Measurements from ENCODE around the gene MAPK12.

Gene MAPK12

GRCh38 chr22:50292643-50293440, 31.4 kb upstream of the MAPK12 start:
- no peak overlapping the region; the same call in 1 of the 2 replicates for H3K27ac ChIP-seq
- TF ChIP-seq ZFX (IDR thresholded peaks at IDR 0.05): no peak
- TF ChIP-seq, protein P1, sequence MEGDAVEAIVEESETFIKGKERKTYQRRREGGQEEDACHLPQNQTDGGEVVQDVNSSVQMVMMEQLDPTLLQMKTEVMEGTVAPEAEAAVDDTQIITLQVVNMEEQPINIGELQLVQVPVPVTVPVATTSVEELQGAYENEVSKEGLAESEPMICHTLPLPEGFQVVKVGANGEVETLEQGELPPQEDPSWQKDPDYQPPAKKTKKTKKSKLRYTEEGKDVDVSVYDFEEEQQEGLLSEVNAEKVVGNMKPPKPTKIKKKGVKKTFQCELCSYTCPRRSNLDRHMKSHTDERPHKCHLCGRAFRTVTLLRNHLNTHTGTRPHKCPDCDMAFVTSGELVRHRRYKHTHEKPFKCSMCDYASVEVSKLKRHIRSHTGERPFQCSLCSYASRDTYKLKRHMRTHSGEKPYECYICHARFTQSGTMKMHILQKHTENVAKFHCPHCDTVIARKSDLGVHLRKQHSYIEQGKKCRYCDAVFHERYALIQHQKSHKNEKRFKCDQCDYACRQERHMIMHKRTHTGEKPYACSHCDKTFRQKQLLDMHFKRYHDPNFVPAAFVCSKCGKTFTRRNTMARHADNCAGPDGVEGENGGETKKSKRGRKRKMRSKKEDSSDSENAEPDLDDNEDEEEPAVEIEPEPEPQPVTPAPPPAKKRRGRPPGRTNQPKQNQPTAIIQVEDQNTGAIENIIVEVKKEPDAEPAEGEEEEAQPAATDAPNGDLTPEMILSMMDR (conservative IDR thresholded peaks at IDR 0.05): no peak

GRCh38 chr22:50289942-50290630, 28.6 kb upstream of the MAPK12 start:
- H3K27ac ChIP-seq: no peak overlapping the region
- TF ChIP-seq ZFX (IDR thresholded peaks at IDR 0.05): no peak
- TF ChIP-seq, protein P1 (conservative IDR thresholded peaks at IDR 0.05): no peak

GRCh38 chr22:50289151-50289941, 27.9 kb upstream of the MAPK12 start:
- no peak overlapping the region for H3K27ac ChIP-seq
- TF ChIP-seq, protein P1 (conservative IDR thresholded peaks at IDR 0.05): no peak
- TF ChIP-seq ZFX (IDR thresholded peaks at IDR 0.05): no peak

DNA sequence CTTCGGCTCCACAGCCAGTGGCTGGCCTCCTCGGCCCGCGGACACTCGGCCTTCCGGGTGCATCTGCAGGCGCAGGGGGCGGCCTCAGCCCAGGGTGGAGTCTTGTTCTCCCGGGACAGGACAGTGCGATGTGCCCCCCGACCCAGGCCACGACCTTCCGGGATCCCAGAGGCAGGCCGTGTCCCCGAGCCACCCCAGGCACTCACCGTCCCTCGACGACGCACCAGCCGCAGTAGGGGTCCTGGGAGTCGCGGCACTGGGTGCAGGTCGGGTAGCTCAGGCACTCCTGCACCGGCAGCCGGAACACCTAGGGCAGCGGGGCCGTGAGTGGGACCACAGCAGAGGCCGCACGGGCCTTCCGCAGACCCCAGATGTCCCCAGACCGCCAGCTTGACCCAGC, 26.2 kb upstream of the MAPK12 start:
- H3K27ac ChIP-seq: no peak overlapping the region
- no peak for TF ChIP-seq ZFX (IDR thresholded peaks at IDR 0.05)
- TF ChIP-seq, protein P1 (conservative IDR thresholded peaks at IDR 0.05): no peak

DNA sequence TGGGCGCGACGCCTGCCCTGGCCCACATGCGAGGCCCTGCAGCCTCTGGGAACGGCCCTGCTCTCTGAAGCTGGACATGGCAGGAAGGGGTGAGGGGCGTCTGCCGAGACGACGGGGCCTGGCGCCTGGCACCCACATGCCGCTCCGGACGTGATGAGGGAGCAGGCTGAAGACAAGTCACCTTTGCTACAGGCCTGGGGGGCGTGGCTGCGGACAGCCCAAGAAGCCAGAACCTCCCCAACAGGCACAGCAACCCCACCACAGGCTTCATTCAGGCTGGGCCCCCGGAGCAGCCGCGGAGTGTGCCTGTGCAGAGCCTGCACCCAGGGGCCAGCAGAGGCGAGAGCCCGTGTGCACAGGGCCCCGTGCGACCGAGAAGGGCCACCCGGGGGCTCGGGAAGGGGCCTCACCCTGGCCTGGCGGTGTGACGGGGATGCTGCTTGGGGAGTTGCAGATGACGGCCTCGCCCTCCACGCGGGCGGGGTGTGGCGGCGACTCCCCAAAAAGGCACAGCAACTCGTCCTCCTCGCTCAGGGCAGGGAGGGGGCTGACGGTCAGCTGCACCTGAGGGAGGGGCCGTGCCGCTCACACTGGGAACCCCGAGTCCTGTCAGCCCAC, 25.3 kb upstream of the MAPK12 start:
- TF ChIP-seq, protein P1 (conservative IDR thresholded peaks at IDR 0.05): no peak
- TF ChIP-seq ZFX (IDR thresholded peaks at IDR 0.05): no peak
- H3K27ac ChIP-seq: no peak overlapping the region

DNA sequence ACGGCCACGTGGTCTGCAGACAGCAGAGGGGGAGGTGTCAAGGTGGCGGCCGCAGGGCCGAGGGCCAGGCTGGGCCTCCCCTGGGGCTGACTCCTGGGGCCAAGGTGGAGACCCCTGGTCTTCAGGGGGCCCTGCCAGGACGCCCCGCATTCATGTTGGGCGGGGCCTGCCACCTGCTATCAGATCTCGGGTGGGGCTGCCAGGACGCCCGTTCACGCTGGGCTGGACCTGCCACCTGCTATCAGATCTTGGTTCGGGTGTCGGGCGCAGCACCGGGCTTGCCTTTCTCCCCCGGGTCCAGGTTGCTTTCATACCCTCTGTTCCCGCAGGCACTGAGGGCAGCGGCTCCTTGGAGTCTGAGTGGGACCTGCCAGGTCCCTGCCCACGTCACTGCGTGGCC, 24.8 kb upstream of the MAPK12 start:
- TF ChIP-seq, protein P1 (conservative IDR thresholded peaks at IDR 0.05): no peak
- TF ChIP-seq ZFX (IDR thresholded peaks at IDR 0.05): no peak
- no peak overlapping the region for H3K27ac ChIP-seq
